Measurements from ENCODE around the gene TCEAL7.
A peak's percentile ranks its signal among the peaks of the same experiment; 100 is the strongest.
"Not testable (repeated sequence)": the region's sequence is repeated elsewhere in the genome, so short reads cannot be mapped to it uniquely, and the experiment has no call there.

The TCEAL7 gene

GRCh38 chrX:103356130-103356798 lies 26.2 kb downstream of the TCEAL7 start, which contains the start of gene TCEAL9:
TSS of gene TCEAL9 (plus strand) at chrX:103356506. CDS start at chrX:103357685, 1,179 bp downstream.
- Histone ChIP-seq H3K4me3 (ENCODE audit: low read length) (peak within 1 kb of the TSS; percentile 91), H2AFZ (ENCODE audit: low read depth, low read length) (peak within 1 kb of the TSS; percentile 95), H4K20me1 (ENCODE audit: insufficient read depth, low read length) (no peaks in the 10 kb centered on the region), H3K4me2 (ENCODE audit: low read length) (peak within 1 kb of the TSS; percentile 87), H3K9me3 (ENCODE audit: insufficient read depth, low read length) (no peaks in the 10 kb centered on the region), H3K27me3 (ENCODE audit: low read depth, low read length) (no peaks in the 10 kb centered on the region), H3K36me3 (replicated peaks; ENCODE audit: low read depth, low read length) (no peaks in the 10 kb centered on the region), H3K9ac (ENCODE audit: low read length) (peak within 1 kb of the TSS; percentile 75), H3K79me2 (ENCODE audit: low read length) (no peaks in the 10 kb centered on the region), H3K4me1 (ENCODE audit: low read length) (0 out of 2 replicates have a peak, but pooled peaks cover 5% of the 10 kb centered on the region), H3K27ac (ENCODE audit: low read length) (no peak within 1 kb of the TSS)
- TF ChIP-seq EZH2phosphoT487 (IDR thresholded peaks at IDR 0.05; ENCODE audit: low read depth) = no peak

GRCh38 chrX:103356858-103357257 lies 26.8 kb downstream of the TCEAL7 start:
- 0 out of 2 replicates have a peak, but pooled peaks cover 5% of the 10 kb centered on the region for H3K4me1 ChIP-seq (ENCODE audit: low read length)
- peak overlapping the region; percentile 91 for H3K4me3 ChIP-seq (ENCODE audit: low read length)
- no peak overlapping the region for H3K27ac ChIP-seq (ENCODE audit: low read length)
- no peaks in the 10 kb centered on the region for H3K27me3 ChIP-seq (ENCODE audit: low read depth, low read length)
- H4K20me1 ChIP-seq (ENCODE audit: insufficient read depth, low read length) = no peaks in the 10 kb centered on the region
- no peaks in the 10 kb centered on the region for H3K79me2 ChIP-seq (ENCODE audit: low read length)
- peak overlapping the region; percentile 87 for H3K4me2 ChIP-seq (ENCODE audit: low read length)
- H3K36me3 ChIP-seq (replicated peaks; ENCODE audit: low read depth, low read length) = no peaks in the 10 kb centered on the region
- no peaks in the 10 kb centered on the region for H3K9me3 ChIP-seq (ENCODE audit: insufficient read depth, low read length)
- peak overlapping the region; percentile 75 for H3K9ac ChIP-seq (ENCODE audit: low read length)
- peak overlapping the region; percentile 95; the same call in 1 of the 2 replicates for H2AFZ ChIP-seq (ENCODE audit: low read depth, low read length)
- TF ChIP-seq, protein P1, sequence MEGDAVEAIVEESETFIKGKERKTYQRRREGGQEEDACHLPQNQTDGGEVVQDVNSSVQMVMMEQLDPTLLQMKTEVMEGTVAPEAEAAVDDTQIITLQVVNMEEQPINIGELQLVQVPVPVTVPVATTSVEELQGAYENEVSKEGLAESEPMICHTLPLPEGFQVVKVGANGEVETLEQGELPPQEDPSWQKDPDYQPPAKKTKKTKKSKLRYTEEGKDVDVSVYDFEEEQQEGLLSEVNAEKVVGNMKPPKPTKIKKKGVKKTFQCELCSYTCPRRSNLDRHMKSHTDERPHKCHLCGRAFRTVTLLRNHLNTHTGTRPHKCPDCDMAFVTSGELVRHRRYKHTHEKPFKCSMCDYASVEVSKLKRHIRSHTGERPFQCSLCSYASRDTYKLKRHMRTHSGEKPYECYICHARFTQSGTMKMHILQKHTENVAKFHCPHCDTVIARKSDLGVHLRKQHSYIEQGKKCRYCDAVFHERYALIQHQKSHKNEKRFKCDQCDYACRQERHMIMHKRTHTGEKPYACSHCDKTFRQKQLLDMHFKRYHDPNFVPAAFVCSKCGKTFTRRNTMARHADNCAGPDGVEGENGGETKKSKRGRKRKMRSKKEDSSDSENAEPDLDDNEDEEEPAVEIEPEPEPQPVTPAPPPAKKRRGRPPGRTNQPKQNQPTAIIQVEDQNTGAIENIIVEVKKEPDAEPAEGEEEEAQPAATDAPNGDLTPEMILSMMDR (IDR thresholded peaks at IDR 0.05; ENCODE audit: low read depth, low read length) = no peak
- TF ChIP-seq EZH2phosphoT487 (IDR thresholded peaks at IDR 0.05; ENCODE audit: low read depth) = no peak

- Histone ChIP-seq H3K4me1 (ENCODE audit: low read length) (0 out of 2 replicates have a peak, but pooled peaks cover 5% of the 10 kb centered on the region), H3K9ac (ENCODE audit: low read length) (no peak overlapping the region), H3K27ac (ENCODE audit: low read length) (no peak overlapping the region), H3K27me3 (ENCODE audit: low read depth, low read length) (no peaks in the 10 kb centered on the region), H3K79me2 (ENCODE audit: low read length) (no peaks in the 10 kb centered on the region), H4K20me1 (ENCODE audit: insufficient read depth, low read length) (no peaks in the 10 kb centered on the region), H3K9me3 (ENCODE audit: insufficient read depth, low read length) (no peaks in the 10 kb centered on the region), H3K4me2 (ENCODE audit: low read length) (0 out of 2 replicates have a peak overlapping the region, but pooled peaks have one; percentile 87), H3K4me3 (ENCODE audit: low read length) (no peak overlapping the region), H3K36me3 (replicated peaks; ENCODE audit: low read depth, low read length) (no peaks in the 10 kb centered on the region), H2AFZ (ENCODE audit: low read depth, low read length) (no peak overlapping the region)
- TF ChIP-seq EZH2phosphoT487 (IDR thresholded peaks at IDR 0.05; ENCODE audit: low read depth) = no peak
- TF ChIP-seq, protein P1 (IDR thresholded peaks at IDR 0.05; ENCODE audit: low read depth, low read length) = no peak
Observed at GRCh38 chrX:103357871-103358270, 27.8 kb downstream of the TCEAL7 start.

GRCh38 chrX:103359605-103360004 lies 29.6 kb downstream of the TCEAL7 start:
- not testable (repeated sequence) for H3K27me3 ChIP-seq (ENCODE audit: low read depth, low read length); H3K27ac ChIP-seq (ENCODE audit: low read length); H2AFZ ChIP-seq (ENCODE audit: low read depth, low read length); H3K4me1 ChIP-seq (ENCODE audit: low read length); H3K79me2 ChIP-seq (ENCODE audit: low read length); H3K36me3 ChIP-seq (replicated peaks; ENCODE audit: low read depth, low read length); H3K9me3 ChIP-seq (ENCODE audit: insufficient read depth, low read length); H3K9ac ChIP-seq (ENCODE audit: low read length); H4K20me1 ChIP-seq (ENCODE audit: insufficient read depth, low read length); H3K4me2 ChIP-seq (ENCODE audit: low read length); H3K4me3 ChIP-seq (ENCODE audit: low read length)

DNA sequence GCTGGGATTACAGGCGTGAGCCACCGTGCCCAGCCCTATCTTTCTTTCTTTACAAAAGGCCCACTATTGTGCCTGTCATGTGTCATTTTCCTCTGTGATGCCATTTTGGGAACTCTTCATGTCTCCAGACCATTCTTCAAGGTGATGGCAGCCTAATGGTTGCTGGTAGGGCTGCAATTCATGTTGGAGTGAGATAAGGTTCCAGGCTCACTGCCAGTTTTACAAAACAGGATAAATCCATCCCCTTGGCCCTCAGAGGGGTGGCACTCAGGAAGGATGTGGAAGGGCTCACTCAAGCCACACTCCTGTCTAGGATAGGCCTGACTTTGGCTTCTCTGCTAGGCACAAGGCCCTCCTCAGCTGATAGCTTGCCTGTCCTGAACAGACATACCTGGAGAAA lies 30.1 kb downstream of the TCEAL7 start:
- Histone ChIP-seq H3K27me3 (ENCODE audit: low read depth, low read length) (no peaks in the 10 kb centered on the region), H3K79me2 (ENCODE audit: low read length) (no peaks in the 10 kb centered on the region), H3K4me2 (ENCODE audit: low read length) (no peak overlapping the region), H3K9me3 (ENCODE audit: insufficient read depth, low read length) (no peaks in the 10 kb centered on the region), H3K36me3 (replicated peaks; ENCODE audit: low read depth, low read length) (no peaks in the 10 kb centered on the region), H3K27ac (ENCODE audit: low read length) (no peak overlapping the region), H3K4me3 (ENCODE audit: low read length) (no peak overlapping the region), H3K9ac (ENCODE audit: low read length) (no peak overlapping the region), H2AFZ (ENCODE audit: low read depth, low read length) (no peak overlapping the region), H4K20me1 (ENCODE audit: insufficient read depth, low read length) (no peaks in the 10 kb centered on the region), H3K4me1 (ENCODE audit: low read length) (0 out of 2 replicates have a peak, but pooled peaks cover 5% of the 10 kb centered on the region)
- TF ChIP-seq, protein P1 (IDR thresholded peaks at IDR 0.05; ENCODE audit: low read depth, low read length) = no peak
- TF ChIP-seq EZH2phosphoT487 (IDR thresholded peaks at IDR 0.05; ENCODE audit: low read depth) = no peak
